Measurements from ENCODE around the gene ASXL3. TPM values are rescaled to one million over a fixed set of nuclear protein-coding genes. Genes with fewer than 3 reads are reported as not detected.

Gene ASXL3
- polyA plus RNA-seq, 6 donors from 2014 or later, result not detected

- H3K4me3 Mint-ChIP-seq, result no peak overlapping the region
- no peaks in the 10 kb centered on the region for H3K36me3 Mint-ChIP-seq
- no peak overlapping the region for H3K27ac Mint-ChIP-seq
- DNase-seq (no peak), ATAC-seq (ENCODE audit: low read depth in 2 of 2) (no peak)
- peaks cover 0 to 7% (median 5%) of the 10 kb centered on the region in 3 donors for H3K27me3 Mint-ChIP-seq
- H3K9me3 Mint-ChIP-seq, result peaks cover 0 to 5% (median 0%) of the 10 kb centered on the region in 7 donors
- H3K4me1 Mint-ChIP-seq, result no peaks in the 10 kb centered on the region
These were observed 151.5 kb downstream of the ASXL3 start for GRCh38 chr18:33729556-33729955.

- DNase-seq (no peak), ATAC-seq (ENCODE audit: low read depth in 2 of 2) (no peak)
- H3K9me3 Mint-ChIP-seq, result peaks cover 0 to 5% (median 0%) of the 10 kb centered on the region in 7 donors
- H3K4me3 Mint-ChIP-seq, result no peak overlapping the region
- no peaks in the 10 kb centered on the region for H3K4me1 Mint-ChIP-seq
- no peaks in the 10 kb centered on the region for H3K36me3 Mint-ChIP-seq
- peaks cover 0 to 7% (median 5%) of the 10 kb centered on the region in 3 donors for H3K27me3 Mint-ChIP-seq
- no peak overlapping the region for H3K27ac Mint-ChIP-seq
These were observed 155.4 kb downstream of the ASXL3 start for GRCh38 chr18:33733376-33733775.

DNA sequence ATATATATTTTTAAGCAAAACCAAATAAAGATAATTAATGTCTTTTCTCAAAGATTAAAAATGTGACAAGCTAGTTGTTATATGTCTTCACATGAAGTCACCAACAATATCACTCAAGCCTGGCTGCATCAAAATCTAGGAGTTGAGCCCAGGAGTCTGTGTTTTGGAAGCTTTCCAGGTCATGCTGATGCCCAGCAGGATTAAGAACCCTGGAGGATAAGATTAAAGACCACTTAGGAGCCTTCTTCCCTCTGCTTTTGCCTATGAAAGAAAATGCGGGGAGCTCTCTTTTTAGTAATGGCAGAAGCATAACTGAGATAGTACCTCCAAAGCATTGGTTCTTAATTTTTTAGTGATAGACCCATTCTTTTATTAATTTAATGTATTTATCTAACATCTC, 157.4 kb downstream of the ASXL3 start:
- Mint-ChIP-seq H3K4me1 (no peaks in the 10 kb centered on the region), H3K27ac (no peak overlapping the region), H3K4me3 (no peak overlapping the region), H3K27me3 (peaks cover 0 to 7% (median 5%) of the 10 kb centered on the region in 3 donors), H3K9me3 (peaks cover 0 to 5% (median 0%) of the 10 kb centered on the region in 7 donors), H3K36me3 (no peaks in the 10 kb centered on the region)
- no peak for DNase-seq
- no peak for ATAC-seq (ENCODE audit: low read depth in 2 of 2)

DNA sequence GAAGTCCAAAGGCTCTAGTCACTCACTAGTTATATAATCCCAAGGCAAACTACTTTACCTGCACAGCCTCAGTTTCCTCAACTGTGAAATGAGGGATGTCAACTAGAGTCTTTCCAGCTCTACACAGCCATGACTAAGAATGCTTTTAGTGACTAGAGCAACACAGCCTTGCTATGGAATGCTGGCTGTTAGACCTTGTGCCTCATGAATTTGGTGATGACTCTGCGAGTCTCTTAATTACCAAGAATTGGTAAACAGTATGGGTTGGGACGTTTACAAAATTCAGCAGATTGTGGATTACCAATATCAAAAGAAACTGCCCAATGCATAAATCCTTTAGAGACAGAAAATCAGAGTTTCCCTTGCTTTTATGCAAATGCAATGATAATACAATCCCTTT, 163.7 kb downstream of the ASXL3 start:
- Mint-ChIP-seq H3K4me3 (no peak overlapping the region), H3K4me1 (no peaks in the 10 kb centered on the region), H3K27ac (no peak overlapping the region), H3K9me3 (peaks cover 0 to 4% (median 0%) of the 10 kb centered on the region in 7 donors), H3K36me3 (no peaks in the 10 kb centered on the region), H3K27me3 (no peaks in the 10 kb centered on the region)
- no peak for DNase-seq
- no peak for ATAC-seq (ENCODE audit: low read depth in 2 of 2)

DNA sequence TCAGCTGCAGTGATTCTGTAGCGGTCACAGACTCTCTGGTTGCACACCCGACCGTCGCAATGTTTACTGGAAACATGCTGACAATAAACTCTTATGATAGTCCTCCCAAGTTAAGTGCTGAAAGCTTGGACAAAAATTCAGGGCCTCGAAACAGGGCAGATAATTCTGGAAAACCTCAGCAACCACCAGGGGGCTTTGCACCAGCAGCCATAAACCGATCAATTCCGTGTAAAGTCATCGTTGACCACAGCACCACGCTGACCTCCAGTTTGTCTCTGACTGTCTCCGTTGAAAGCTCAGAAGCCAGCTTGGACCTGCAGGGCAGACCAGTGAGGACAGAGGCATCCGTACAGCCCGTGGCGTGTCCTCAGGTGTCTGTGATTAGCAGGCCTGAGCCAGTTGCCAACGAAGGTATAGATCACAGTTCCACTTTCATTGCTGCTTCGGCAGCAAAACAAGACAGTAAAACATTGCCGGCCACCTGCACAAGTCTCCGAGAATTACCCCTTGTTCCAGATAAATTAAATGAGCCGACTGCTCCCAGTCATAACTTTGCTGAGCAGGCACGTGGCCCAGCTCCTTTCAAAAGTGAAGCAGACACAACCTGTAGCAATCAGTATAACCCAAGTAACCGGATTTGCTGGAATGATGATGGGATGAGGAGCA, 166.1 kb downstream of the ASXL3 start:
- Mint-ChIP-seq H3K27me3 (no peaks in the 10 kb centered on the region), H3K27ac (no peak overlapping the region), H3K36me3 (no peaks in the 10 kb centered on the region), H3K9me3 (peaks cover 0 to 4% (median 0%) of the 10 kb centered on the region in 7 donors), H3K4me3 (no peak overlapping the region), H3K4me1 (no peaks in the 10 kb centered on the region)
- DNase-seq, result no peak
- ATAC-seq (ENCODE audit: low read depth in 2 of 2), result no peak

GRCh38 chr18:33745151-33745795, 167.3 kb downstream of the ASXL3 start:
- H3K9me3 Mint-ChIP-seq, result peaks cover 0 to 4% (median 0%) of the 10 kb centered on the region in 7 donors
- H3K4me3 Mint-ChIP-seq, result no peak overlapping the region
- peaks cover 0 to 4% (median 0%) of the 10 kb centered on the region in 3 donors for H3K4me1 Mint-ChIP-seq
- H3K36me3 Mint-ChIP-seq, result no peaks in the 10 kb centered on the region
- DNase-seq (no peak), ATAC-seq (ENCODE audit: low read depth in 2 of 2) (no peak)
- no peaks in the 10 kb centered on the region for H3K27me3 Mint-ChIP-seq
- H3K27ac Mint-ChIP-seq, result no peak overlapping the region

- no peak for ATAC-seq (ENCODE audit: low read depth in 2 of 2)
- no peak for DNase-seq
- Mint-ChIP-seq H3K27ac (no peak overlapping the region), H3K36me3 (no peaks in the 10 kb centered on the region), H3K4me3 (no peak overlapping the region), H3K9me3 (peaks cover 0 to 4% (median 0%) of the 10 kb centered on the region in 7 donors), H3K27me3 (no peaks in the 10 kb centered on the region), H3K4me1 (peaks cover 0 to 4% (median 0%) of the 10 kb centered on the region in 3 donors)
These were observed 168.0 kb downstream of the ASXL3 start for GRCh38 chr18:33745871-33746545.

- ATAC-seq (ENCODE audit: low read depth in 2 of 2) (no peak), DNase-seq (no peak)
- Mint-ChIP-seq H3K27ac (peak overlapping the region in 1 of 6 donors; percentile 47), H3K36me3 (no peaks in the 10 kb centered on the region), H3K4me1 (peaks cover 0 to 4% (median 0%) of the 10 kb centered on the region in 3 donors), H3K4me3 (no peak overlapping the region), H3K27me3 (no peaks in the 10 kb centered on the region), H3K9me3 (no peaks in the 10 kb centered on the region)
These were observed 171.8 kb downstream of the ASXL3 start for GRCh38 chr18:33749834-33750233.

GRCh38 chr18:33750366-33750765, 172.3 kb downstream of the ASXL3 start:
- ATAC-seq (ENCODE audit: low read depth in 2 of 2) (no peak), DNase-seq (no peak)
- no peak overlapping the region for H3K27ac Mint-ChIP-seq
- peaks cover 0 to 4% (median 0%) of the 10 kb centered on the region in 3 donors for H3K4me1 Mint-ChIP-seq
- H3K27me3 Mint-ChIP-seq, result no peaks in the 10 kb centered on the region
- H3K36me3 Mint-ChIP-seq, result no peaks in the 10 kb centered on the region
- no peaks in the 10 kb centered on the region for H3K9me3 Mint-ChIP-seq
- H3K4me3 Mint-ChIP-seq, result no peak overlapping the region

- Mint-ChIP-seq H3K4me3 (no peak overlapping the region), H3K36me3 (no peaks in the 10 kb centered on the region), H3K4me1 (peaks cover 0 to 4% (median 0%) of the 10 kb centered on the region in 3 donors), H3K9me3 (no peaks in the 10 kb centered on the region), H3K27ac (no peak overlapping the region), H3K27me3 (no peaks in the 10 kb centered on the region)
- no peak for DNase-seq
- no peak for ATAC-seq (ENCODE audit: low read depth in 2 of 2)
These were observed 173.7 kb downstream of the ASXL3 start for GRCh38 chr18:33751613-33752221.

DNA sequence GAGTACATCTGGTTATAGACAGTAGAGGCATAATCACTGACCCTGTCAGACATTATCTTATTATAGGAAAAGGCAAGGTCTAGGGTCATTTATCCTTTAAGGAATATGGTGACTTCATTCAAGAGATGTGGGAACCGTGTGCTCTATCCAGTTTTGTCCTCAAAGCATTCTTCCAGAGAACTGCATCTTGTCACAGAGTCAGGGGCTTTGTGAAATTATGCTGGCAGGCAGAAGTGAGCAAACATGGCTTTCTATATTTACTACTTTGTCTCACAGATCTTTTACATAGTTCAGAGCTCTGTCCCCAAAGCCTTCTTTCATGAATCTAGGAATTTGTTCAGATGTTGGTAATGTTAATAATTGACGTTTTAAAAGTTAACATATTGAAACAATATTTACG, 177.4 kb downstream of the ASXL3 start:
- Mint-ChIP-seq H3K9me3 (no peaks in the 10 kb centered on the region), H3K27me3 (no peaks in the 10 kb centered on the region), H3K4me1 (no peaks in the 10 kb centered on the region), H3K27ac (no peak overlapping the region), H3K36me3 (no peaks in the 10 kb centered on the region), H3K4me3 (no peak overlapping the region)
- DNase-seq (no peak), ATAC-seq (ENCODE audit: low read depth in 2 of 2) (no peak)

DNA sequence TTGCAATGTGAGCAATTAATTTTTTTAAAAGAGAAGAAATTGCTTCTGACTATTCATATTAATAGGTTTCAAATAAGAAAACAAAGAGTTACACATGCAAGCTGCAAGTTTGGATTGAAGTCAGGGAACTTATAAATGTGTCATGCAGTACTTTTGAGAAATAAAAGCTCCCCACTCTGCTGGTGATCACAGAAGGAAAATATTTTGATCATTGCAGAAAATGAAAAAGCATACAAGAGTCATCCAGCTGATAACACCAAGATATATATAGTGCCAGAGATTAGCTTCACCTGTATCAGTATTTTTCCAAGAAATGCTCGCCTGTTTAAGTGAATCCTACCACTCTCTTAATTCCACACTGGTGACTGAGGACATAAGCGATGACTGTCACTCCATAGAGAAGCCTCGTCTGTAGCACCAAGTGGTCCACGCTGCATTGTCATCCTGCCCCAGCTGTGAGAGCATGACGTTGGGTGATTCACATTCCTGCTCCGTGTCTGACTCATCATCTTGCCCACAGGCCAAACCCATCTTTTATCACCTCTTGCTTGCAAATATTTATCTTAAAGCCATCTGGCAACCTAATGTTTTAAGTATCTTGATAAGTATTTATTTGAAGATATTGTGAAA, 178.0 kb downstream of the ASXL3 start:
- no peaks in the 10 kb centered on the region for H3K36me3 Mint-ChIP-seq
- no peaks in the 10 kb centered on the region for H3K9me3 Mint-ChIP-seq
- no peak for ATAC-seq (ENCODE audit: low read depth in 2 of 2)
- no peak for DNase-seq
- H3K4me1 Mint-ChIP-seq, result no peaks in the 10 kb centered on the region
- no peak overlapping the region for H3K27ac Mint-ChIP-seq
- H3K27me3 Mint-ChIP-seq, result no peaks in the 10 kb centered on the region
- H3K4me3 Mint-ChIP-seq, result no peak overlapping the region

- no peak for ATAC-seq (ENCODE audit: low read depth in 2 of 2)
These were observed 179.0 kb downstream of the ASXL3 start for GRCh38 chr18:33757037-33757436.

More at GRCh38 chr18:33757037-33757436, 179.0 kb downstream of the ASXL3 start:
- no peak for DNase-seq
- no peak overlapping the region for H3K27ac Mint-ChIP-seq
- H3K9me3 Mint-ChIP-seq, result no peaks in the 10 kb centered on the region
- no peaks in the 10 kb centered on the region for H3K36me3 Mint-ChIP-seq
- no peak overlapping the region for H3K4me3 Mint-ChIP-seq
- no peaks in the 10 kb centered on the region for H3K4me1 Mint-ChIP-seq
- no peaks in the 10 kb centered on the region for H3K27me3 Mint-ChIP-seq

All from naive B cell (primary cell).